Immature natural killer cell (primary cell): ENCODE results near the gene PITHD1. TPM values are rescaled to one million over a fixed set of nuclear protein-coding genes. Genes with fewer than 3 reads are reported as not detected.
"Not testable (repeated sequence)": the region's sequence is repeated elsewhere in the genome, so short reads cannot be mapped to it uniquely, and the experiment has no call there.

Source experiments
- DNase-seq, 3 donors: peaks; one replicate each; pipeline ENCODE4 v3.0.0; 2022; ENCODE audit warnings: mixed read lengths in 1 of 3
- H3K27ac Mint-ChIP-seq, 6 donors: one replicate each; pipeline ENCODE4 v1.8.0; 2020; ENCODE audit warnings: mixed read lengths in 6 of 6, mild to moderate bottlenecking in 5 of 6, inconsistent platforms in 4 of 6, moderate library complexity in 3 of 6
- H3K27me3 Mint-ChIP-seq, 3 donors: one replicate each; pipeline ENCODE4 v1.8.0; 2020 to 2021; ENCODE audit warnings: low read depth in 3 of 3, mild to moderate bottlenecking in 3 of 3, mixed read lengths in 3 of 3, moderate library complexity in 3 of 3, inconsistent platforms in 1 of 3
- H3K36me3 Mint-ChIP-seq, 3 donors: one replicate each; pipeline ENCODE4 v1.8.0; 2020; ENCODE audit warnings: mixed read lengths in 3 of 3, inconsistent platforms in 2 of 3, mild to moderate bottlenecking in 2 of 3
- H3K4me1 Mint-ChIP-seq, 2 donors: one replicate each; pipeline ENCODE4 v1.8.0; 2020; ENCODE audit warnings: inconsistent platforms in 2 of 2, mild to moderate bottlenecking in 2 of 2, mixed read lengths in 2 of 2, moderate library complexity in 1 of 2
- H3K4me3 Mint-ChIP-seq, 5 donors: one replicate each; pipeline ENCODE4 v1.8.0; 2020; ENCODE audit warnings: mild to moderate bottlenecking in 5 of 5, mixed read lengths in 5 of 5, inconsistent platforms in 3 of 5, moderate library complexity in 3 of 5
- H3K9me3 Mint-ChIP-seq, 6 donors: one replicate each; pipeline ENCODE4 v1.8.0; 2020; ENCODE audit warnings: mild to moderate bottlenecking in 6 of 6, mixed read lengths in 6 of 6, inconsistent platforms in 4 of 6, moderate library complexity in 3 of 6
- polyA plus RNA-seq, 3 donors: library from polyadenylated mRNA; unstranded; fragments of 300-500 nt; fragmentation: Illumina TruSeq; gene quantifications; one replicate each; pipeline ENCODE4 v1.2.3, GENCODE V29; 2021

PITHD1 gene
- polyA plus RNA-seq, 3 donors from 2014 or later, result 62.5 to 89.2 (median 82.4) TPM

DNA sequence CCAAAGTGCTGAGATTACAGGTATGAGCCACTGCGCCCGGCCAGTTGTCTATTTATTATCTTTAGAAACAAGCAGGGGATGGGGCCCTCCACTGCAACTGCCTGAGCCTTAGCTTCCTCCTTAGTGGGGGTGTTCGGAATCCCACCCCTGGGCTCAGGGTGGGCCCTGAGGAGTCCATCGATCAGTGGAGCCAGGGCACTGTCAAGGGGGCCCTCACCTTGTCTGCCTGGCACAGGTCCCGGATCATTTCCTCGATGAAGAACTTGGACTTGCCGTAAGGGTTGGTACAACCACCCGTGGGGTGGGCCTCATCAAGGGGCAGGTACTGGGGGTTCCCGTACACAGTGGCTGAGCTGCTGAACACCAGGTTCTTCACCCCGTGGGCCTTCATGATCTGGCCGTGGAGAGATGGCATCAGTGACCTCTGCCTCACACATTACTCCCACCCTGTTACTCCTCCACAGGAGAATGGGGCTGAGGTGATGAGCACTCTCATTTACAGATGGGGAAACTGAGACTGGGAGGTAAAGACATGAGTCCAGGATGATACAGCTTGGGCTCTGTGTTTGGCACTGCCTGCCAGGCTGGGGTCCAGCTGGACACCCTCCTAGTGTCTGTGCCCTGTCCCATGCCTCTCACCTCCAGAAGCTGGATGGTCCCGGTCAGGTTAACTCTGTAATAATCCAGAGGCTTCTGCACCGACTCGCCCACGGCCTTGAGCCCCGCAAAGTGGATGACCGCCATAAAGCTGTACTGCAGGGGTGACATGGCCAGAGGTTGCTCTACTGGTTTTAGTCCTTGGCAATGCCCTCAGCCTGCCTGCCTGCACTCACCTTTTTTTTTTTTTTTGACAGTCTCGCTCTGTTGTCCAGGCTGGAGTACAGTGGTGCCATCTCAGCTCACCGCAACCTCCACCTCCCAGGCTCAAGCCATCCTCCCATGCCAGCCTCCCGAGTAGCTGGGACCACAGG is 19.5 kb downstream of the PITHD1 start:
- H3K4me1 Mint-ChIP-seq, result peaks cover 21 to 23% of the 10 kb centered on the region in 2 donors

DNA sequence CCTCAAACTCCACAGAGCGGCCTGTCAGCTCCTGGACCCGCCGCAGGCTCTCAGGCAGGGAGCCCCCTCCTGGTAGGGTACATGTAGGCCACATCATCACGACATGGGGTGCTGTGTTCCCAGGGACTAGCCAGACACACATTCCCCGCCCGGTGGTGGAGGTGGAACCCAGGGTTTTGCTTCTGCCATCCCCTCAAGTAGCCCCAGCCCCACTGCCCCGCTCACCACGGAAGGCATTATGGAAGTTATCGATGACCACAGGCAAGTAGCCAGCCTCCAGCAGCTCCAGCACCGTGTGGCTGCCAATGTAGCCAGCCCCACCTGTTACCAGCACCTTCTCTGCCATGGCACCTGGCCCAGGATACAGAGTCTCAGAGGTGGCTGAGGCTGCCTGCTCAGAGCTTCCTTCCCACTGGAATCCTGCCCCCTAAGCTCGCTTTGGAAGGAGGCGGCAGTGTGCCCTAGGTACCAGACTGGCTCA is 20.5 kb downstream of the PITHD1 start:
- Mint-ChIP-seq H3K9me3 (no peaks in the 10 kb centered on the region), H3K36me3 (no peaks in the 10 kb centered on the region), H3K4me1 (peaks cover 21 to 23% of the 10 kb centered on the region in 2 donors), H3K27me3 (peaks cover 2 to 7% (median 5%) of the 10 kb centered on the region in 3 donors), H3K27ac (peak overlapping the region; percentile 14 to 94 (median 68)), H3K4me3 (peak overlapping the region in 3 of 5 donors; percentile 92 to 94 (median 92))
- no peak for DNase-seq

More for the DNA sequence above, 19.5 kb downstream of the PITHD1 start:
- H3K4me3 Mint-ChIP-seq, result no peak overlapping the region
- peaks cover 2 to 8% (median 5%) of the 10 kb centered on the region in 3 donors for H3K27me3 Mint-ChIP-seq
- DNase-seq, result no peak
- H3K36me3 Mint-ChIP-seq, result no peaks in the 10 kb centered on the region
- peak overlapping the region in 2 of 6 donors; percentile 28 to 51 for H3K27ac Mint-ChIP-seq
- no peaks in the 10 kb centered on the region for H3K9me3 Mint-ChIP-seq

DNA sequence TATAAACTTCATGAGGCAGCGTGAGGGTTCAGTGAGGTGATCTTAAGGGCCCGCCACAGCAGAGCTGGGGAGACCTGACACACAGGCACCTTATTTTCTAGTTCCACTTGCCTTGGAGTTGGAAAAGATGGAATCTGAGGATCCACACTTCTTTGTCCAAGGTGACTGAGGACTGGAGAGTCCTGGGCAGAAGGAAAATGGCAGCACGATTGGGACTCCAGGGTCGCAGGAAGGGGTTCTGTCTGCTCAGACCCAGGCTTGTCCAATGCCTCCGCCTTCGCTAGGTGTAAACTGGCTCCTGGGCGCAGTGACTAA is 21.0 kb downstream of the PITHD1 start:
- peaks cover 21 to 23% of the 10 kb centered on the region in 2 donors for H3K4me1 Mint-ChIP-seq
- peak overlapping the region; percentile 57 to 96 (median 91) for H3K27ac Mint-ChIP-seq
- DNase-seq, result no peak
- no peaks in the 10 kb centered on the region for H3K9me3 Mint-ChIP-seq
- H3K27me3 Mint-ChIP-seq, result peaks cover 2 to 7% (median 5%) of the 10 kb centered on the region in 3 donors
- H3K36me3 Mint-ChIP-seq, result no peaks in the 10 kb centered on the region
- peak overlapping the region; percentile 88 to 96 (median 92) for H3K4me3 Mint-ChIP-seq

DNA sequence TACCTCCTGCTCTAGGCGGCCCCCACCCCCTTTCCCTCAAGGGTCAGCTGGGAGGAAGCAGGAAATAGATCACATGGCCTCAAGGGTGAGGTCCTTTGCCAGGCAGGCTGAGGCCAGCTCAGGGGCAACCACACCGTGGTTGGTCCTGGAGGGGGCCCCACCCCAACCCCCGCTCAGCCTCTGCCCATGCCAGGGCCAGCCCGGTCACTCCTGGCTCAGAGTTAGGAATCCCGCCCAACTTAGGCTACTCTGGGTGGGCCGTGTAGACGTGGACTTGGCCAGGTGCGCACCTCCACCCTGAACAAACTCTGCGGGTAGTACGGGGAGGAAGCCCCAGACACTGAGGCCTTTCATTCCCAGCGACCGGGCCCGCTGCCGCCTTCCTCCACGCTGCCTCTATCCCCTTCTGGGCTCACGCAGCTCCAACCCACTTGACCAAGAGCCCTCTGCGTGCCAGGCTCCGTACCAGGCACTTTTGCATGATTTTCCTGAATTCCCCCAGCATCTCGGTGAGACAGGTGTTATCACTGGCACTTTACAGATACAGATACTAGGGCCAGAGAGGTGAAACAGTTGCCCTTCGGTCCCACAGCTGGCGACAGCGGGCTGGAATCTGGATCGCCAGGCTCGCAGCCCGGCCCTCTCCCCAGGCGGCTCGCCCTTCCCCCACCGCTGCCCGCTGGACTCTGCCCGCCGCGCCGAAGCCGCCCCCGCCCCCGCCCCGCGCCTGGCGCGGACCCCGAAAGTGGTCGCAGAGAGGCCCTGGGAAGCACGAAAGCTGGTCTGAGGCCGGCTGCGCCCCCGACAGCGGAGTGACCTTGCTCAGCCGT is 21.6 kb downstream of the PITHD1 start:
- Mint-ChIP-seq H3K36me3 (no peaks in the 10 kb centered on the region), H3K9me3 (no peaks in the 10 kb centered on the region), H3K4me1 (peaks cover 21 to 23% of the 10 kb centered on the region in 2 donors), H3K27ac (peak overlapping the region; percentile 90 to 96 (median 93)), H3K27me3 (peaks cover 2 to 7% (median 5%) of the 10 kb centered on the region in 3 donors), H3K4me3 (peak overlapping the region; percentile 88 to 96 (median 92))
- DNase-seq, result peak; percentile 50 to 54 (median 51)

DNA sequence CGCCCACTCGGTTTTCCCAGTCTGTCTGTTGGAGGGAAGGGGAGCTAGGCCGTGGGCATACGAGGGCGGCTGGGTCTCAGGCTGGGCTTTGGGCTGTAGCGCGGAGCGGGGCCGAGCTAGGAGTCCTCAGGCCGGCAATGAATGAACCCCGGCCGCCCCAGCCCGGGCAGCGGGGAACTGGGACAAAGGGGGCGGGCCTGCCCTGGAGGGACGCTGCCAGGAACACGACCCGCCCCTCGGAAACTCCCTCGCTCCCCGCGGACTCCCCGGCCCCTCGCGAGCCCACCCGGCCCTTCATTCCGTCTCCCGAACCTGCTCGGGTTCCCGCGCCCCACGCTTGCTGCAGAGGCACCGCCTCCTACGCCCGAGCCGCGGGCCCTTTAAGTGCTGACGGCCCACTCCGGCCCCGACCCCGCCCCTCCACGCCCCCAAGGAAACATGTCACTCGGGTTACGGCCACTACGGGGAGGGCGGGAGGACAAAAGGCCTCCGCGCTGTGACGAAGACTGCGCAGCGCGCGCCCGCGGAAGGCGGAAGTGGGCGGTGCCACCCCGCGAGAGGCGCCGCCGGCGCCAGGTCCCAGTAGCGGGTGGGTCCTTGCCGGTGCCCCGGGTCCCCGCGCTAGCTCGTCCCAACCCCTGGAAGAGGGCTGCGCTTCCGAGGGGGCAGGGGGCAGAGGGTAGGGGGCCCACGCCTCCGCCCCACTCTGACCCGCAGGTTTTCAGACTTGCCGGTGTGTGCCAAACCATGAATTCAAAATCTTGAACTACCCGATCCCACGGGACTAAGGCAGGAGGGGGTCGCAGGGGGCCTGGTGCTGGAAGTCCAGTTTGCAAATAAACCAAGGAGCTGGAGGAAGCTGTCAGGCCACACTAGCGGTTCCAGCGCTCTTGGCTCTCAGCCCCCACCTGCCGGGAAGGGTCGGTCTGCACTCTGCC is 22.5 kb downstream of the PITHD1 start, which contains the start of gene GALE:
GALE (minus strand) TSS at position 355 of the 938 bp plus-strand sequence. CDS start 1,747 bp downstream, outside the sequence.
- peaks cover 2 to 5% (median 5%) of the 10 kb centered on the region in 3 donors for H3K27me3 Mint-ChIP-seq
- no peaks in the 10 kb centered on the region for H3K9me3 Mint-ChIP-seq
- peak within 1 kb of the TSS; percentile 88 to 96 (median 92) for H3K4me3 Mint-ChIP-seq
- H3K4me1 Mint-ChIP-seq, result peaks cover 21 to 23% of the 10 kb centered on the region in 2 donors
- peak within 1 kb of the TSS; percentile 90 to 96 (median 93) for H3K27ac Mint-ChIP-seq
- DNase-seq, result peak; percentile 94 to 95 (median 94)
- H3K36me3 Mint-ChIP-seq, result peaks cover 0 to 6% (median 0%) of the 10 kb centered on the region in 3 donors

DNA sequence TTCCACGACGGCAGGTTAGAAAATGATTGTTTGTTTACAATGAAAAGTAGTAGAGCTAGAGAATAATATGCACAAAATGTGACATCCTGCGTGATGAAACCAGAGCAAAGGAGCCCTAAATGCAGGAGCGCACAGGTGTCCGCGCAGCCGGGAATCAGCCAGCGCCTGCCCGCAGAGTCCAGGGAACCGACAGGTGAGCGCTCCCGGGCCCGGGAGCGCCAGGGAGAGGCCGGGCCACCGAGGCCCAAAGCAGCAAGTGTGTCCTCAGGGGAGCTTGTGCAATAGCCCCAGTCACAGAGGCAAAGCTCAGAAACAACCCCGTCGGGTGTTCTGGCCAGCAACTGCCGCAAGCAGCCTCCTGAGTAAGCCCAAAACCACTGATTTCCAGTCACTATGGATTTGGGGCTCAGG is 23.1 kb downstream of the PITHD1 start:
- peaks cover 0 to 7% (median 0%) of the 10 kb centered on the region in 3 donors for H3K36me3 Mint-ChIP-seq
- H3K4me3 Mint-ChIP-seq, result peak overlapping the region; percentile 71 to 94 (median 92)
- H3K4me1 Mint-ChIP-seq, result peaks cover 21 to 23% of the 10 kb centered on the region in 2 donors
- peaks cover 2 to 5% (median 5%) of the 10 kb centered on the region in 3 donors for H3K27me3 Mint-ChIP-seq
- no peak for DNase-seq
- peak overlapping the region; percentile 79 to 90 (median 82) for H3K27ac Mint-ChIP-seq
- no peaks in the 10 kb centered on the region for H3K9me3 Mint-ChIP-seq

DNA sequence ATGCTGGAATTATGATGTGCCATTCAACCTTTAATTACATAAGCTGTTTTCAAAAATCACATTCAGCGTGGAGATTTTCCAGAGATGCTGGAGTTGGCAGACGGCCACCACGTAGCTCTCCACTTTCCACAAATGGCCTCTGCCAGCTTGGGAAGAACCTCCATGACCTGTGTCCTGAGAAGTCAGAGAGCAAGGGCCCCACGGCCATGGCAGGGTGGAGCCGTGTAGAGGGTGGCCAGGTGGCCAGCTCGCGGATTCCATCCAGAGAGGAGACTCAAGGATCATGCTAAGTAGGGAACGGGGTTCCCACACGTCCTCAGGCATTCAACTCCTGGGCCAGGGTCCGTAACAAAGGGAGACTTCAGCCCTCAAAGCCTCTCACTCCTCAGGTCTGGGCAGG is 23.7 kb downstream of the PITHD1 start:
- Mint-ChIP-seq H3K27me3 (peaks cover 2 to 9% (median 5%) of the 10 kb centered on the region in 3 donors), H3K4me3 (peak overlapping the region in 4 of 5 donors; percentile 27 to 53 (median 40)), H3K27ac (peak overlapping the region in 5 of 6 donors; percentile 34 to 79 (median 69)), H3K36me3 (peaks cover 0 to 7% (median 0%) of the 10 kb centered on the region in 3 donors), H3K9me3 (no peaks in the 10 kb centered on the region), H3K4me1 (peaks cover 21 to 23% of the 10 kb centered on the region in 2 donors)
- no peak for DNase-seq

DNA sequence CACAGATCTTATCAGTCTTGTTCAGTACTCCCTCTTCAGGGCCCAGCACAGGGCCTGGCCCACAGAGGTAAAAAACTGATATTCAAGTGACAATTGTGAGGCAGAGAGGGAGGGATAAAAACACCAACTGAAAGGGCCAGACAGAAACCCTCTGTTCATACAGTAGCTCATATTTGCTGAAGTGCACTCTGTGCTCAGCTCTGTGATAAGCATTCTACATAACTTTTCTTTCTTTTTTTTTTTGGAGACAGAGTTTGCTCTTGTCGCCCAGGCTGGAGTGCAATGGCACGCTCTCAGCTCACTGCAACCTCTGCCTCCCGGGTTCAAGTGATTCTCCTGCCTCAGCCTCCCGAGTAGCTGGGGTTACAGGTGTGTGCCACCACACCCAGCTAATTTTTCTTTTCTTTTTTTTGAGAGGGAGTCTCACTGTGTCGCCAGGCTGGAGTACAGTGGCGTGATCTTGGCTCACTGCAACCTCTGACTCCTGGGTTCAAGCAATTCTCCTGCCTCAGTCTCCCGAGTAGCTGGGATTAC is 24.7 kb downstream of the PITHD1 start:
- H3K9me3 Mint-ChIP-seq, H3K27me3 Mint-ChIP-seq, DNase-seq: not testable (repeated sequence)
- Mint-ChIP-seq H3K4me1 (peaks cover 21 to 23% of the 10 kb centered on the region in 2 donors), H3K27ac (peak overlapping the region in 5 of 6 donors; percentile 67 to 79 (median 74)), H3K36me3 (peaks cover 0 to 15% (median 0%) of the 10 kb centered on the region in 3 donors), H3K4me3 (peak overlapping the region in 2 of 5 donors; percentile 18 to 38)

DNA sequence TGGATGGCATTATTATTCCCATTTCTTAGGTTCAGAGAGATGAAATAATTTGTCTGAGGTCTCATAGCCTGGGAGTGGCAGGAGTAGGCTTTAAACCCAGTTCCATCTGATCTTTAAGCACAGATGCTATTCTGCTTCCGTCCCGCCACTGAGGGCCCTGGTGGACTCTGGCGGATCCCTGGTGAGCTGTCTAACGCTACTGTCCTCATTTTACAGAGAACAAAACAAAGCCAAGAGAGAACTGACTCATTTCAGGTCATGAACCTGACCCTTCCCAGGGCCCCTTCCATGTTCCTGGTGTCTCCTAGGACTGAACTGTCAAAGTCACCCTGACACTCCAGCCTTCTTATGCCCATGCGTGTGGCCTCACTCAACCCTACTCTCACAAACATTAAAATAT is 25.5 kb downstream of the PITHD1 start:
- H3K4me1 Mint-ChIP-seq, result peaks cover 18 to 21% of the 10 kb centered on the region in 2 donors
- peaks cover 2 to 8% (median 5%) of the 10 kb centered on the region in 3 donors for H3K27me3 Mint-ChIP-seq
- DNase-seq, result no peak
- peak overlapping the region in 2 of 6 donors; percentile 28 to 39 for H3K27ac Mint-ChIP-seq
- H3K4me3 Mint-ChIP-seq, result no peak overlapping the region
- H3K9me3 Mint-ChIP-seq, result no peaks in the 10 kb centered on the region
- H3K36me3 Mint-ChIP-seq, result peaks cover 0 to 15% (median 0%) of the 10 kb centered on the region in 3 donors

DNA sequence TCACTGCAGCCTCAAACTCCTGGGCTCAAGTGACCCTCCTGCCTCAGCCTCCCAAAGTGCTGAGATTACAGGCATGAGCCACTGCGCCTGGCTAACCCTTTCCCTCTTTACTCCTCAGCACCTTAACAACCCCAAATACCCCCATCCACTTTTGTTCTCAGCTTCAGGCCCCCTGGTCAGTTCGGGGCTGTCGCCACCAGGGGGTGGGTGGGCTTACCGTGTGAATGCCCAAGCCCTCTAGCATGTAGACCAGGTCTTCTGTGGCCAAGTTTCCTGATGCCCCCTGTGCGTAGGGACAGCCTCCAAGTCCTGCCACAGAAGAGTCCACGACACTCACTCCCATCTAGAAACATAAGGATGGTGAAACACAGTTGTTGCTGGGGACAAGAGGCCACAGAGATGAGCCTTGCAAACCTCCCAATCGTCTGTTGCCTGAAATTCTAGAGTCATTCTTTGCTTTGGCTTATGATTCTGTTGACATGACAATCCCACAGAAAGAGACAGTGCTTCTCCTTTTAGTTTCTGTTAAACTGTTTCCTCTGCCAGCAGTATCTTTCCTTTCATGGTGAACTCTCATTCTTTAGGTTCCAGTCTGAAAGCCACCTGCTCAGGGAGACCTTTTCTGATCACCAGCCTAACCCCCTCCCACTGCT is 26.1 kb downstream of the PITHD1 start:
- no peak for DNase-seq
- Mint-ChIP-seq H3K9me3 (no peaks in the 10 kb centered on the region), H3K4me1 (peaks cover 13 to 15% of the 10 kb centered on the region in 2 donors), H3K27ac (peak overlapping the region in 3 of 6 donors; percentile 17 to 33 (median 28)), H3K36me3 (peaks cover 0 to 15% (median 0%) of the 10 kb centered on the region in 3 donors), H3K4me3 (no peak overlapping the region), H3K27me3 (peaks cover 2 to 10% (median 5%) of the 10 kb centered on the region in 3 donors)

DNA sequence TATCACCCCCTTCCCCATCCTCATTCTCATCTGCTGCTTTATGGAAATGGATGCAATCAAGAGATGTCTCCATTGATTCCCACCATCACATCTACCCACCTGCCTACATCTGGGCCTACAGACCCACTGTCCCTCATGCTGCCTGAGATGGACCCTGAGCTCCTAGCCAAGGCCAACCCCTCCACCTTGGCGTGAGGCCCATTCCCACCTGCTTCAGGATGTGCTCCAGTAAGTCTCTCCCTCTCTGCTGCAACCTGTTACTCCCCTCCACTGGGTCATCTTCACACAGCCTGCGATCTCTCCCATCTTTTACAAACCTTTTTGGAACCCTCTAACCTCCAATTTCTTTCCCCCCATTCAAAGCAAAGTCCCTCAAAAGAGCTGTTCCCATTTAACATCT is 26.8 kb downstream of the PITHD1 start:
- H3K4me1 Mint-ChIP-seq, result peaks cover 11 to 12% of the 10 kb centered on the region in 2 donors
- peaks cover 2 to 10% (median 3%) of the 10 kb centered on the region in 3 donors for H3K27me3 Mint-ChIP-seq
- H3K4me3 Mint-ChIP-seq, result no peak overlapping the region
- no peak for DNase-seq
- H3K27ac Mint-ChIP-seq, result peak overlapping the region in 3 of 6 donors; percentile 37 to 61 (median 44)
- no peaks in the 10 kb centered on the region for H3K9me3 Mint-ChIP-seq
- H3K36me3 Mint-ChIP-seq, result peaks cover 0 to 15% (median 0%) of the 10 kb centered on the region in 3 donors
